ENCODE measurements around the gene TAF3.
"Not testable (repeated sequence)": the region's sequence is repeated elsewhere in the genome, so short reads cannot be mapped to it uniquely, and the experiment has no call there.

The TAF3 gene, protein sequence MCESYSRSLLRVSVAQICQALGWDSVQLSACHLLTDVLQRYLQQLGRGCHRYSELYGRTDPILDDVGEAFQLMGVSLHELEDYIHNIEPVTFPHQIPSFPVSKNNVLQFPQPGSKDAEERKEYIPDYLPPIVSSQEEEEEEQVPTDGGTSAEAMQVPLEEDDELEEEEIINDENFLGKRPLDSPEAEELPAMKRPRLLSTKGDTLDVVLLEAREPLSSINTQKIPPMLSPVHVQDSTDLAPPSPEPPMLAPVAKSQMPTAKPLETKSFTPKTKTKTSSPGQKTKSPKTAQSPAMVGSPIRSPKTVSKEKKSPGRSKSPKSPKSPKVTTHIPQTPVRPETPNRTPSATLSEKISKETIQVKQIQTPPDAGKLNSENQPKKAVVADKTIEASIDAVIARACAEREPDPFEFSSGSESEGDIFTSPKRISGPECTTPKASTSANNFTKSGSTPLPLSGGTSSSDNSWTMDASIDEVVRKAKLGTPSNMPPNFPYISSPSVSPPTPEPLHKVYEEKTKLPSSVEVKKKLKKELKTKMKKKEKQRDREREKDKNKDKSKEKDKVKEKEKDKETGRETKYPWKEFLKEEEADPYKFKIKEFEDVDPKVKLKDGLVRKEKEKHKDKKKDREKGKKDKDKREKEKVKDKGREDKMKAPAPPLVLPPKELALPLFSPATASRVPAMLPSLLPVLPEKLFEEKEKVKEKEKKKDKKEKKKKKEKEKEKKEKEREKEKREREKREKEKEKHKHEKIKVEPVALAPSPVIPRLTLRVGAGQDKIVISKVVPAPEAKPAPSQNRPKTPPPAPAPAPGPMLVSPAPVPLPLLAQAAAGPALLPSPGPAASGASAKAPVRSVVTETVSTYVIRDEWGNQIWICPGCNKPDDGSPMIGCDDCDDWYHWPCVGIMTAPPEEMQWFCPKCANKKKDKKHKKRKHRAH

DNA sequence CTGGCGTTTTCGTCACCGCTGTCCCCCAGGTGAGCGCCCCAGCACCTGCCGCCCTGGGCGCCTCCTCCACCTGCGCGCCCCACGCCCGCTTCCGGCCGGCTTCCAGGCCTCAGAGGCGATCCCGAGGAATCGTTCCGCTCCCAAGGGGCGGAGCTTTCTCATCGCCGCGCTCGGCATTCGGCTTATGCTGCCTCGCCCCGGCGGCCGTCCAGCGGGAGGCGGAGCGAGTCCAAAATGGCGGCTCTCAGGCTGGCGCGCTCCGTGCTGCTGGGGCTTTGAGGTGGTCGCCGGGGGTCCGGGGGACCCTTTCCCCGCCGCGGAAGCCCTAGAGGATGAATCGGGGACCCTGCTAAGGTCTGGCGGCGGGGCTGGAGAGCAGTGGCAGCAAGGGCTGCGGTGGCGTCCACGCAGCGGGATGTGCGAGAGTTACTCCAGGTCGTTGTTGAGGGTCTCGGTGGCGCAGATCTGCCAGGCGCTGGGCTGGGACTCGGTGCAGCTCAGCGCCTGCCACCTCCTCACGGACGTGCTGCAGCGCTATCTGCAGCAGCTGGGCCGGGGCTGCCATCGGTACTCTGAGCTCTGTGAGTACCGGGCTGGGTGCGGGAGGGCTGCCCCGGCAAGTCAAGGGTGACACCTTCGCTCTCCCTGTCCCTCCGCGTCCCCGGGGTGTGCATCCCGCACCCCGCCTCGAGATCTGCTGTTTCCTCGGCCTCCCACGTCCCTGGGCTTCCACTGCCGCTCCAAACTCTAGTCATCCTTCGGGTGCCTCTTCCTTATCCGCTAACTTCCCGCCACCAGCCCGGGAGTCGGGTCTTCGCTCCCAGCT is at the start of gene TAF3:
TSS of gene TAF3 (plus strand) at position 211 of the 826 bp plus-strand sequence. CDS start at position 416, 205 bp downstream.
- DNase-seq = peak; percentile 74

DNA sequence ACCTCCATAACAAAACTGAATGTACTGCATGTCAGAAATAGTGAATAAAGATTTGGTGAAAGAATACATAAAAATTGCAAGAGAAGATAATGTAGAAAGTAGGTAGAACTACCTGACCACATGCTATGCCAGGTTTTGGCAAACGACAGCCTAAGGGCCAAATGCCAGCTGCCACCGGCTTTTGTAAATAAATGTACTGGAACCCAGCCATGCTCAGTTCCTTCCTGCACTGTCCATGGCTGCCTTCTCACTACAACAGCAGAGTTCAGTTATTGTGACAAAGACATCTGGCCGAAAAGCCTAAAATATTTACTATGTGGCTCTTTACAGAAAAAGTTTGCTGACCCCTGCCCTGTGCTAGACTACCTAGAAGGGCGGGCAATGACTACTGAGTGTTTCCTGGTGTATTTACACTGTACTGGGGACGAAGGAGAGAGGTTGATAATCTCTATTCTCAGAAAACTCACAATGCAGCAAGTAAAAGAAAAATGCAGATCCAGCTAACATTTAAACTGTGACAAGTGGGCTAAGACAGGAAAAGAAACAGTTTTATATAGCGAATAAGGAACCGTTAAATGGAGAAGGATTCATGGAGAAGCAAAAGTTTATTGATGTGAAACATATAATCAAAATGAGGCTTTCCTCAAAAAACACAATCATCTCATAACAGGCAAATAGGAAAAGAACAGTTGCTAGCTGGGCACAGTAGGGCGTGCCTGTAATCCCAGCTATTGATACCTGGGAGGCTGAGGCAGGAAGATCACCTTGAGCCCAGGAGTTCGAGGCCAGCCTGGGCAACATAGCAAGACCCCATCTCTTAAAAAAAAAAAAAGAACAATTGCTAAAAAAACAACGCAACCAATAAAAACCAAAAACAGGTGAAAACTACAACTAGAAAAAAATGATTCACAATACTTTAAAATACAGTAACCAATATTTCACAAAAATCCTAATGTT is 44.2 kb upstream of the TAF3 start:
- peak; percentile 25 for DNase-seq

DNA sequence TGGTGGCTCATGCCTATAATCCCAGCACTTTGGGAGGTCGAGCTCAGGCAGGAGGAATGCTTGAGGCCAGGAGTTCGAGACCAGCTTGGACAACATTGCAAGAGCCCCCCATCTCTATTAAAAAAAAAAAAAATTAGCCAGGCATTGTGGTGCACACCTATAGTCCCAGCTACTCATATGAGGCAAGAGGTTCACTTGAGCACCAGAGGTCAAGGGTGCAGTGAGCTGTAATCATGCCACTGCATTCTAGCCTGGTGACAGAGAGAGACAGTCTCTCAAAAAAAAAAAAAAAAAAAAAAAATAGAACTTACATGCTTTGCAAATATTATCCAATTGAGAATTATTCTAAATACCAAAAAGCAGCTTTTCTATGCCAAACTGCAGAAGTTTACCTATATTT is 41.5 kb upstream of the TAF3 start:
- DNase-seq = no peak

DNA sequence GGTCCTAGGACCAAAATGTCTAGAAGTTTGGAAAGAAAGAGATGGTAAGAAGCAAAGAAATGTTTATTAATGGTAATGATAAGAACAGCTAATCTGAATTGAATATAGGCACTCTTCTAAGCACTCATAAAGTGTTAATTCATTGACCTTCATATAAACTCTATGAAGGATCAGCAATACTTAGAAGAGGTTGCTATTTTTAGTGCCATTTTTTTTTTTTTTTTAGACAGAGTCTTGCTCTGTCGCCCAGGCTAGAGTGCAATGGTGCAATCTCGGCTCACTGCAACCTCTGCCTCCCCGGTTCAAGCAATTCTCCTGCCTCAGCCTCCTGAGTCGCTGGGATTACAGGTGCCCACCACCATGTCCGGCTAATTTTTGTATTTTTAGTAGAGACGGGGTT is 36.1 kb upstream of the TAF3 start:
- not testable (repeated sequence) for DNase-seq

DNA sequence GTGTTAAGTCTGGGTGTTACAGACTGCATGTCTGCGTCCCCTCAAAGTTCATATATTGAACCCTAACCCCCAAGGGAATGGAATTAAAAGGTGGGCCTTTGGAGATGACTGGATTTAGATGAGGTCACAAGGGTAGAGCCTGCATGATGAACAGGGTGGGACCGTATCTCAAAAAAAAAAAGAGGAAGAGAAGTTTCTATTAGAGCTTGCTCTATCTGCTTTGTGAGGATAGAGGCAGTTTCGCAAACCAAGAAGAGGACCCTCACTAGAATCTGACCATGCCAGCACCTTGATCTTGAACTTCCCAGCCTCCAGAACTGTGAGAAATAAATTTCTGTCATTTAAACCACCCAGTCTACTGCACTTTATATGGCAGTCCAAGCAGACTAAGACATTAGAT is 31.9 kb upstream of the TAF3 start:
- no peak for DNase-seq

DNA sequence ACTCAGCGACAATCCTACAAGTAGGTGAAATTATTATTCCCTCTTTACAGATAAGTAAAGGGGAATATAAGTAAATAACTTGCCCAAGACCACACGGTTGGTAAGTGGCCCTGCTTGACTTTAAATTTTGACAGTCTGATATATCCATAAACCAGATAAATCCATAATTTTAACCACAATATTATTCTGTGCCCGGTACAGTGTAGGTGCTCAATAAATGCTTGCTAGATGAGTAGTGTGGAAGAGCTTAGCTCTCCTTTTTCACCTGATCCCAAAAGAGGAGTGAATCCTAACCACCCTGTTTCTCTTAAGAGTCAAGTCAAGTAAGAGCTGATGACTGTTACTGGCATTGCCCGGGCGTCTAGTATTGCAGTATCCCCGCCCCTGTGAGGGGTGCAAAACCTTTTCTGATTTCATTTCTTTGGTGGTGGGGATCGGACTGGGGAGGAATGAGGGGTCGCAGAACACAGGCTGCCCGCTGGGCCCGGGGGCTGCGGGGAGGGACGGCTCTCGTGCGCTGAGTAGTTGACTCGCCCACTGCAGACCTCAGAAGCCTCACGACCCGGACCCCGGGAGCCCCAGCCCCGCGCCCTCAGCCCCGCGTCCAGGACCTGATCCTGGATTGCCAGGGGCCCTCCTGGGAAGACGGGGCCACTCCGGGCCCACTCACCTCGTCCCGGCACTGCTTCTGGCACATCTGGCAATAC is 31.0 kb upstream of the TAF3 start:
- no peak for DNase-seq

DNA sequence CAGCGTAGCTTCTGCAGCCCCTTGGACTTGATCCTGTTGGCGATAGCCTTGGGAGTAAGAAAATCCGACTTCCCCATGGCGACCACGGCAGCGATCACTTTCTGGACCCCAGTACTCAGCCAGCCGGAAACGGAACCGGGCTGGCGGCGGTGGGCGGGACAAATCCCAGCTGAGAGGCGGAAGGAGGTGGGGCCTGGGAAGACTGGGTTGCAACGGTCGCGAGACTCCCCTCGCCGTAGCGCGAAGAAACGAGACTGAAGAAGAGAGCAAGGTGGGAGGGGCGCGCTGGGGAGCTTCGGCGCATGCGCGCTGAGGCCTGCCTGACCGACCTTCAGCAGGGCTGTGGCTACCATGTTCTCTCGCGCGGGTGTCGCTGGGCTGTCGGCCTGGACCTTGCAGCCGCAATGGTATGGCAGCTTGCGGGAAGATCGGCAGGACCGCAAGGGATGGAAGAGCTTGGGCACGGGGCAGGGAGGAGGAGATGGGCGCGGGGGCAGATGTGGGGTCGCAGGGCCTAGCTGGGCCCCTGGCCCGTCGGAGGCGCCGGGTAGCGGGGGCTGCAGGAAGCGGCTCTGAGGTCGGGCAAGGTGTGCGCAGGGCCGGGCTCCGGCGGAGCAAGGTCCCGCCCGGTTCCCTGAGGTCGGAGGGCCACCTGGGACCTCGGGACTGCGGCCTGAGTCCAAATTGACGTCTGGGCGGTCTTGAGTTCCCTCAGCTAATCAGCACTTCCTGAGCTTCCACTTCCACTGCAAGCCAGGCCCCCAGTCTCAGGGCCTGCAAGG is 30.3 kb upstream of the TAF3 start, which contains the start of the genes ATP5F1C and KIN:
TSS of gene ATP5F1C (plus strand) at position 321 of the 782 bp plus-strand sequence. CDS start at position 352, 31 bp downstream.
TSS of gene KIN (minus strand) at position 137 of the 782 bp plus-strand sequence. CDS start at position 77, 60 bp downstream.
- DNase-seq = peak; percentile 87

DNA sequence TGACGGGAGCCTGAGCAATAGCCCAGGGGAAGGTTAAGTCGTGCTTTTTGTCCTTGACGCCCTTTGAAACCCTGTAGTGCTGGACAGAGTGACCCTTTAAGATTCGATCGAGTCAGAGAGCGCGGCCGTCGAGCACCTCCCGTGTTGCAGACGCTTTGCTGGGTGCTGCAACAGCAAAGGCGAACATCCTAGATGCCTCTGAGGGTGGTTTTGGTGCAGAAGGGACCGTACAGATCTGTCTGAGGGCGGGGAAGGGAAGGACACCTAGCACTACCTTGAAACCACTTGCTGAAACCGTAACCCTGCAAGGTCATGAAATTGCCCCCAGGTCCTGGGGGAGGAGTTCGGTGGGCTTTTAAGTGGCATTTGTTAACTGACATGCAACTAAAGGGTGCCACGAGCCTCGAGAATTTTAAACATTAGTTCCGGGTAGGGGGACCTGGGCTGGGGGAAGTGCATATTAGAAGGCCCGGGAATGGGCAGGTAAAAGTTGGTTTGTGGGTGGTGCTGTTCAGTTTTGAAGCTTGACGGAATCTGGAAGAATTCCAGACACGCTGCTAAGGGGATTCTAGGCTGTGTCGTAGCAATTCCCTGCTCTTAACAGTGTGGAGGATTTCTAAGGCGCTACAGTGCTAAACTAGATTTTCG is 29.5 kb upstream of the TAF3 start:
- DNase-seq = no peak

DNA sequence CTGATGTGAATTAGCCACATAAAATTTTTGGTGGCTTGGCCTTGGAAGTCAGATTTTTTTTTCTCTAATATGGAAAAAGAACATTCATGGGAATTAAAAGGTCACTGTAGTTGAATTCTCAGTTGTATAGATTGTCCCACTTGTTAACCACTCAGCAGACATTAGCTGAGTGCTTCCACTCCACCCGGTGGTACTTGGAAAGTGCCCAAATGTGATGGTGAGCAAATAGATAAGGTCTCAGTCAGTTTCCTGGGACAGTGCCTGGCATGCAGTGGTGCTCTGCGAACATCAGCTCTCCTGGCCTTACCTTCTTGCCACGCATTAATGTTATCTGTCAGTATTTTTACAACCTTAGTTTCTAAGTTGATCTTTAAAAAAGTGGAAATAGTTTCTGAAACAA is 28.9 kb upstream of the TAF3 start:
- DNase-seq = no peak

DNA sequence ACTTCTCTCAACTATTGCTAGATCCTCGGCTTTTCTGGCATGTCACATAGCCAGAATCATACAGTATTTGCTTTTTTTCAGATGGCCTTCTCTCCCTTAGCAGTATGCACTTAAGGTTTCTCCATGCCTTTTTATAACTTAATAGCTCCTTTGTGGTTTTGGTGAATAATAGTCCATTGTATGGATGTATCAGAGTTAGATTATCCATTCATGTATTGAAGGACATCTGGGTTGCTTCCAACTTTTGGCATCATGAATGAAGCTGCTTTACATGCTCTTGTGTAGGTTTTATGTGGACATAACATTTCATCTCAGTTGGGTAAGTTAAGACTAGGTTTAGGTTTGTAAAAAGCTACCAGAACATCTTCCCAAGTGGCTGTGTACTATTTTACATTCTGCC is 25.8 kb upstream of the TAF3 start:
- no peak for DNase-seq

DNA sequence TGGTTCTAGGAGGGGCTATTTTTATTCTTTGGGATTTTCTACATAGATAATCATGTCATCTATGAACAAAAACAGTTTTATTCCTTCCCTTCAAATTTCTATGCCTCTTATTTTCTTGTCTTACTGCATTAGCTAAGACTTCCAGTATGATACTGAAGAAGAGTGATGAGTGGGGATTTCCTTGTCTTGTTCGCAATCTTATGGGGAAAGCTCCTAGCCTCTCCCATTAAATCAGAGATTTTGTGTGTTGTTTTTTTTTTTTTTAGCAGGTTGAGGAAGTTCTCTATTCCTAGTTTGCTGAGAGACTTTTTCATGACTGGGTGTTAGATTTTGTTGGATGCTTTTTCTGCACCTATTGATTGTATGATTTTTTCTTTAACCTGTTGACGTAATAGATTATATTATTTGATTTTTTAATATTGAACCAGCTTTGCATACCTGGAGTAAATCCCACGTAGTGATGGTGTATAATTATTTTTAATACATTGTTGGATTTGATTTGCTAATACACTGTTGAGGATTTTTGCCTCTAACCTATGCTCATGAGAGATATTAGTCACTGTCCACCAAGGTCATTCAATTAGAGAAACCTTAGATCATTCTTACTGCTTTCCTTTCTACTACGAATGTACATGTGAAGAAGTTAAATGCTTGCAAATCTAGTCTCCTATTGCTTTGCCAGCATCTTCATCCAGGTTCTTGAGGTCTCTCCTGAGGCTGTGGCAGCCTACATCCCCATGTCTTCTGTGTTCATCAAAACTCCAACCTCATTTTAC is 23.9 kb upstream of the TAF3 start:
- no peak for DNase-seq

DNA sequence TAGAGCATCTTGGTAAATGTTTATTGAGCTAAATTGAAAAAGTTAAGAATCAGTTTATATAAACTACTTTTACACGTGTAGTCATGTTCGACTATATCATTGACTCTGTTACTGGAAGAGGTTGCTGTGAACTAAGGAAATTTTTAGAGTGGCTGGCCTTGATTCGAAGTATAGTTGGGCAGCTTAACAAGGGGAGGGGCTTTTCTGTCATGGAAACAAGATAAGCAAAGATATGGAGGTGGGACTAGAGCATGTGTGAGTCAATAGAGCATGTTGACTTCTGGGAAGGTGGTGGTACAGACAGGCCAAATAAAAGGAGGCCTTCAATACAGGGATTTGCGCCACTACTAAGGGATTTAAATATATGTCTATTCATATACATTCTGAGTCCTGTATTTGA is 22.7 kb upstream of the TAF3 start:
- no peak for DNase-seq

DNA sequence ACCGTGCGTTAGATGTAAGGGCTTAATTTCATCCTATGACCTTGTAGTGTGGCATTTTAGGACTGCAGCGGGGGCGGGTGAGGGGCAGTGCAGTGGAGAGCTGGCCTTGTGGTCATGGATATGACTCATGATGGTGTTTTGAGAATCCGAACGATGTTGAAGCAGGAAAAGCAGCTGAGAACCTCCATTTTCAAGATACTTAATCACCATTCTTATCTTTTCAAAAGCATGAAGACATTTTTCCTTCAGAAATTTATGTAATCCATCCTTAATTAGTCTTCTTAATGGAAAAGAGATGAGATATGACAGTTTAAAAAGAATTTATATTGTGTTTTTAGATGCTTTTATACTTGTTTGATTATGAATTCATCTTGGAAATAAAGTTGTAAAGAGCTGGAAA is 20.7 kb upstream of the TAF3 start:
- no peak for DNase-seq

DNA sequence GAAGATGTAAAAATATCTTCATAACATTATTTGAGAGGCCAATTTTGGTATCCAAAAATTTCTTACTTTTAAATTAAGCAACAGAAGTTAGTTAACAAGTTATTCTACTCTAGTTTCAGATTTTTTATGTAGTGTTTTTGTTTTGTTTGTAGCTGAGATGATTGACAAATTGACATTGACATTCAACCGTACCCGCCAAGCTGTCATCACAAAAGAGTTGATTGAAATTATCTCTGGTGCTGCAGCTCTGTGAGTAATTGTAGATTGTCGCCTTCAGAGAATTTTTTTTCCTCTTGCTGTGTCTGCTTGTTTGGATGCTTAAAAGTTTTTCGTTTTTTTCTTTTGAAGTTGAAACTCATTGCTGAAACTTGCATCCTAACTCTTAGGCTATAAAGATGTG is 15.7 kb upstream of the TAF3 start:
- no peak for DNase-seq

DNA sequence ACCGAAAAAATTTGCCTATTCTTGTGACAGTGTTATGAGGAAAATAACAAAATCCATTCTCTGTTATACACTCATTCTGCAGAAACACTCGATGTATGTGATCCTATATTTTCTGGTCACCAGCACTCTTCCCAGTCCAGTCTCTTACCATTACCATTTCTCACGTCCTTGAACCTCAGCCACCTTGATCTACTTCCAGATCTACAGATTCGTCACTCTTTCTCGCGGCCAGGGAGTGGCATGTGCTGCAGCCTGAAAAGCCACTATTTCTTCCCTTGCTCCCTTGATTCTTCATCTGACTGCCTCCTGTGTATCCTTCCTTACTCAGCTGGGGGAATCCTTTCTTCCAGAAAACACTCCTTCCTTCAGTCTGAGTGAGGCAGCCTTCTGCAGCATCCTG is 14.1 kb upstream of the TAF3 start:
- no peak for DNase-seq

DNA sequence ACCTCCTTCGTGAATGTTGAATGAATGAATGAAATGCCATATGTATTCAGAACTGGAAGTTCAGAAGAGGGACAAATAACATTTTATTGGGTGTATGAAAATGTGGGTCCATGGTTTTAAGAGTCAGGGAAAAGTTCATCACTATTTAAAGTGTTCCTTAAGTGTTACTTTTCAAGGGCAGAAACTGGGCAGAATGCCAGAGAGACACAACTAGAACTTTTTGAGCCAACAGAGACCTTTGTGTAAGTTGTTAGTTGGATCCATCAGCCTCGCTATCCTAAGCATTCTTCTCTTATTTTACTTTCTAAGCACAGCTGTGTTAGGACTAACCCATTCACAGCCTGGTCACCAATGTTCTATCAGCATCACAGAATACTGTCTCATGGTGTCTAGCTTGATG is 13.6 kb upstream of the TAF3 start:
- DNase-seq = no peak

DNA sequence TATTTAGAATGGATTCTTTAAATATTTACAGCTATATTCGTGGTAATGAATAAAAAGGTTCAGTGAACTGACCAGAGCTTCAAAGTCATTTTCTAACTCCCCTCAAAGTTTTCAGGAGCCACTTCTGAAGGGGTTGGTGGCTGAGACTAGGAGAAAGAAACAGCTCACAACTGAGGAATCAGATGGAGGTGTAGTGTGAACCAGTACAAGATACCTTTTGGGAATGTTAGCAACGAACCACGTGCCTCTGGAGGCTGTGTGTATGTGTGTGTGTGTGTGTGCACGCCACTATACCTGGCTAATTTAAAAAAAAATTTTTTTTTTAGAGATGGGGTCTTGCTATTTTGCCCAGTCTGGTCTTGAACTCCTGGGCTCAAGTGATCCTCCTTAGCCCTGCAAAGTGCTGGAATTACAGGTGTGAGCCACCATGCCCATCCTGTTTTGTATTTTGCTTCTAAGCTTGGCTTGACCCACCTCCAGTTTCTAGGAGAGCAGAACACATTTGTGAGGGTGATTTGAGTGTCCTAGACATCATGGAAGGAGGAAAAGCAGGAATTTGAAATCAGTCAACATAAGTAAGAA is 9.5 kb upstream of the TAF3 start:
- no peak for DNase-seq

DNA sequence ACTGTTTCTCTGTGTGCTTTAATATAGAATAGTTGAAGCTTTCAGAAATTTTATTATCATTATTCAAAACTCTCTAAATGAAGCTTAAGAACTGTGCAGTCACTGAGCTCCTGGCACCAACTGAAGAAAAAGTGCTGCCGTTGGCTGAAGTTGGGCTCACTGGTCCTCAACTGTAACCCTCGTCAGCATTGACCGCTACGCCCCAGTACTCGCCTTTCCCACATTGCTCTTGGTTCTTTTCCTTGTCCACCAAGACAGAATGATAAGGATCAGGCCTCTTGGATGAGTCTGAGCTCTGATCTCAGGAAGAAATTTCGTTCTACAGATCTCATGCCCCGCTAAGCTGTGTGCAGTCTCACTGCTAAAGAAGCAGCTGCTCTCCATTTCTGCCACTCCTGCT is 7.9 kb upstream of the TAF3 start:
- no peak for DNase-seq
